Osteocyte (in vitro differentiated cells): ENCODE data around the gene AK8. TPM values are rescaled to one million over a fixed set of nuclear protein-coding genes. Genes with fewer than 3 reads are reported as not detected.
A peak's percentile ranks its signal among the peaks of the same experiment; 100 is the strongest.

ENCODE experiments used
- DNase-seq: peaks from one replicate; pipeline ENCODE4 v3.0.0; 2021; ENCODE audit warnings: mixed read lengths; ENCODE audit not compliant: unreplicated experiment; ENCODE audit errors: extremely low spot score
- H3K27ac Mint-ChIP-seq: one replicate; pipeline ENCODE4 v1.8.0; 2021; ENCODE audit warnings: mild to moderate bottlenecking, mixed read lengths; ENCODE audit not compliant: unreplicated experiment
- H3K27me3 Mint-ChIP-seq: one replicate; pipeline ENCODE4 v1.8.0; 2021; ENCODE audit warnings: mixed read lengths; ENCODE audit not compliant: unreplicated experiment
- H3K36me3 Mint-ChIP-seq: one replicate; pipeline ENCODE4 v1.8.0; 2021; ENCODE audit warnings: mixed read lengths; ENCODE audit not compliant: unreplicated experiment
- H3K4me1 Mint-ChIP-seq: one replicate; pipeline ENCODE4 v1.8.0; 2021; ENCODE audit warnings: mixed read lengths; ENCODE audit not compliant: unreplicated experiment
- H3K4me3 Mint-ChIP-seq: one replicate; pipeline ENCODE4 v1.8.0; 2021; ENCODE audit warnings: mild to moderate bottlenecking, moderate library complexity, mixed read lengths; ENCODE audit not compliant: unreplicated experiment
- H3K9me3 Mint-ChIP-seq: one replicate; pipeline ENCODE4 v1.8.0; 2021; ENCODE audit warnings: mixed read lengths; ENCODE audit not compliant: unreplicated experiment
- total RNA-seq: library from RNA; stranded (reverse); gene quantifications from 2 replicates; pipeline ENCODE4 v1.2.1, GENCODE V29; 2021
- TF ChIP-seq, protein P1 (sequence below): fragments of 200-600 bp; sonication (generic); IDR thresholded peaks from 2 replicates; pipeline ENCODE4 v1.5.0; 2021; ENCODE audit warnings: antibody characterized with exemption, mild to moderate bottlenecking, moderate library complexity

AK8 gene
- total RNA-seq, 1 donor from 2014 or later, result 0.91 TPM

DNA sequence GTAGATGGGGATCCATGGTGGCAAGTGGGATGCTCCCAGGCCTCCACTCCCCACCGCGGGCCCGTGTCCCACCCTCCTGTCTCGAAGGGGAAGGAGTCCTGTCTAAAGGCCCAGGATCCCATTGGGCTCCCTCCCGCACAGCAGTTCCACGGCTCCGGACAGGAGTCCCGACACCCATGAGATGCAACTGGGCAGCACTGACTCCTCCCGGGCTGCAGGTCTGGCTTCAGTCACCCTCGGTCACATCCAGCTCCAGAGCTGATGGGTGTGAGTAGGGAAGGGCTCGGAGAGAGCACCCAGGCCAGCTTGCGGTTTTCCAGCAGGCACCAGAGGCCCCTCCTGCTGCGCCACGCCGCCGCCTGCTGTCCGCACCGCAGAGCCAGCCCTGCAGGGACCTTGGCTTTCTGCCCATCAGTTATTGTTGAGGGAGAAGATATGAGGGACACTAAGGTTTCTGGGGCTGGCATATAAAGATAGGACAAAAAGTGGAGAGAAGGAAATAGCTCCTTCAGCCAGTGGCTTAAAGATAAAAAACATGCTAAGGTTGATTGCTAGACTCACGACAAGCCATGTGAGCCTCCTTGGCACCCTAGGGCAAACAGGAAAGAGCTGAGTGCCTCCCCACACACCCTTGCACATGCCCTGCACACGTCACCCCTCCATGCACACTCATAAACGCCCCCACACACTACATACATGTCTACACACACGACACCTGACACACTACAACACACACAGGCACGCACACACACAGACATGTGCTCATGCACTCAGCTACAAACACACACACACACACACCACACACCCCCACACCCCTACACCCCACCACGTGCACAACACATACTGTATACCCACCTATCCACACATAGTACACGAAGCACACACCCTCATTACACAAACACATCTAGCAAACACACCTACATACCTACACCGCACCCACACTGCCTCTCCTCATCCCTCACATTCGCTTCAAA lies 79.0 kb downstream of the AK8 start:
- peak; percentile 81 for DNase-seq
- Mint-ChIP-seq H3K27ac (no peak overlapping the region), H3K36me3 (no peaks in the 10 kb centered on the region), H3K4me1 (no peaks in the 10 kb centered on the region), H3K9me3 (no peaks in the 10 kb centered on the region), H3K4me3 (no peak overlapping the region), H3K27me3 (peaks cover 44% of the 10 kb centered on the region)
- TF ChIP-seq, protein P1, sequence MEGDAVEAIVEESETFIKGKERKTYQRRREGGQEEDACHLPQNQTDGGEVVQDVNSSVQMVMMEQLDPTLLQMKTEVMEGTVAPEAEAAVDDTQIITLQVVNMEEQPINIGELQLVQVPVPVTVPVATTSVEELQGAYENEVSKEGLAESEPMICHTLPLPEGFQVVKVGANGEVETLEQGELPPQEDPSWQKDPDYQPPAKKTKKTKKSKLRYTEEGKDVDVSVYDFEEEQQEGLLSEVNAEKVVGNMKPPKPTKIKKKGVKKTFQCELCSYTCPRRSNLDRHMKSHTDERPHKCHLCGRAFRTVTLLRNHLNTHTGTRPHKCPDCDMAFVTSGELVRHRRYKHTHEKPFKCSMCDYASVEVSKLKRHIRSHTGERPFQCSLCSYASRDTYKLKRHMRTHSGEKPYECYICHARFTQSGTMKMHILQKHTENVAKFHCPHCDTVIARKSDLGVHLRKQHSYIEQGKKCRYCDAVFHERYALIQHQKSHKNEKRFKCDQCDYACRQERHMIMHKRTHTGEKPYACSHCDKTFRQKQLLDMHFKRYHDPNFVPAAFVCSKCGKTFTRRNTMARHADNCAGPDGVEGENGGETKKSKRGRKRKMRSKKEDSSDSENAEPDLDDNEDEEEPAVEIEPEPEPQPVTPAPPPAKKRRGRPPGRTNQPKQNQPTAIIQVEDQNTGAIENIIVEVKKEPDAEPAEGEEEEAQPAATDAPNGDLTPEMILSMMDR, result no peak

- Mint-ChIP-seq H3K27me3 (peaks cover 48% of the 10 kb centered on the region), H3K27ac (no peak overlapping the region), H3K36me3 (no peaks in the 10 kb centered on the region), H3K4me1 (no peaks in the 10 kb centered on the region), H3K9me3 (no peaks in the 10 kb centered on the region), H3K4me3 (no peak overlapping the region)
- TF ChIP-seq, protein P1, result no peak
- DNase-seq, result peak; percentile 78
Observed at GRCh38 chr9:132797861-132798659, 80.0 kb downstream of the AK8 start.

DNA sequence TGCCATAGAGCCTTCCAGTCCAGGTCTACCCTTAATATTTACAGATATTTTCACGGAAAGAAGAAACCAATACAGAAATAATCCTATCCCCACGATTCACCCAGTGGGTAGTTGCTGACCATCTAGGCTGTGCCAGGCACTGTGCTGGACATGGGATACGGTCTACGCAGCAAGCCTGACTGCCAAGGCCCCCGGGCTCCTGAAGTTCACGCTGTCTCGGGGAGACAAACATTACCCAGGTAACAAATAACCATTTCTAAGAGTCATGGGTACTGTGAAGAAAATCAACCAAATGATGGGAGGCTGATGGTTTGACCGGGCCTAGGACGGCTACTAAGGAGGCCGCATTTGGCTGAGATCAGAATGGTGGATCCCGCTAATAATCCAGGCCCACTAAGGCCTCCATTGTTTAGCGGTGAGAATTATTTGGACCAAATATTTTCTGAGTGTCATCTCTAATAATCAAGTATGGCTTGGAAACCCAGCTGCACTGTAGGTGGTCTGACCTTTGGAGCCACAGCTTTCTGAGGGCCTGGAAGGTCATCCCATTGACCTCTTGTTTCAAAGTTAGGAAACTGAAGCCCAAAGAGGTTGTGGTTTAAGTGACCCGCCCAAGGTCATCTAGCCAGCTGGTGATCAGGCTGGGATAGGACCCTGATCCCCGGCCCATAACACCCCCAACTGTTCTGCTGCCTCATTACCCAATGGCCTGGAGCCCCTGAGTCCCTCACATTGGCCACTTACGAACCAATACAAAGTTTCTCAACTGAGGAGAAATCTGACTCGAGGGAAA lies 82.4 kb downstream of the AK8 start:
- peaks cover 53% of the 10 kb centered on the region for H3K27me3 Mint-ChIP-seq
- H3K9me3 Mint-ChIP-seq, result no peaks in the 10 kb centered on the region
- no peak overlapping the region for H3K27ac Mint-ChIP-seq
- no peaks in the 10 kb centered on the region for H3K4me1 Mint-ChIP-seq
- no peak overlapping the region for H3K4me3 Mint-ChIP-seq
- H3K36me3 Mint-ChIP-seq, result no peaks in the 10 kb centered on the region
- TF ChIP-seq, protein P1, result no peak
- peak; percentile 44 for DNase-seq

- H3K27me3 Mint-ChIP-seq, result peaks cover 49% of the 10 kb centered on the region
- TF ChIP-seq, protein P1, result no peak
- H3K4me1 Mint-ChIP-seq, result no peaks in the 10 kb centered on the region
Observed at GRCh38 chr9:132794730-132795380, 83.2 kb downstream of the AK8 start.

More at GRCh38 chr9:132794730-132795380, 83.2 kb downstream of the AK8 start:
- DNase-seq, result peak; percentile 60
- no peak overlapping the region for H3K4me3 Mint-ChIP-seq
- H3K9me3 Mint-ChIP-seq, result no peaks in the 10 kb centered on the region
- H3K27ac Mint-ChIP-seq, result no peak overlapping the region
- no peaks in the 10 kb centered on the region for H3K36me3 Mint-ChIP-seq
